ENCODE results near the gene NSFL1C. TPM values are rescaled to one million over a fixed set of nuclear protein-coding genes. Genes with fewer than 3 reads are reported as not detected.

The NSFL1C gene
- total RNA-seq, 1 experiment from 2014 or later = 151 TPM

DNA sequence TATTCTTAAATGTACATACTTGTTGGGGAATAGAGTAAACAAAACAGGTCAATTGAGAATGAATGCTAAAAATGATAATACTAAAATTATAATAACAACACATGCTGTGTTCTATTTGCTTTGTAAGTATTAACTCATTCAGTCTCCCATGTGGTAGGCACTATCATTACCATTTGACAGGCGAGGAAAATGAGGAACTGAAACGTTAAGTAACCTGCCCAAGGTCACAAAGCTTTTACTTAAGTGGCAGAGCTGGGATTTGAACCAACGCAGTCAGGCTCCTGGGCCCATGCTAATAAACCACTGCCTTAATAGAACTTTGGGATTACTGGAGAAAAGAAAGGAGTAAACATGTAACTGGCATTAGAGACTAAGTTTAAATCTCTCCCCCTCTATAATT is 3.8 kb downstream of the NSFL1C start:
- in situ Hi-C loops (cut with HindIII; ENCODE audit: low pct_unique_long_range_greater_than_20kb, low sequenced_read_pairs) (no loop called here), intact Hi-C loops (cut with micrococcal nuclease; ENCODE audit: unreplicated experiment) (no loop called here)
- Histone ChIP-seq H3K9me3 (ENCODE audit: control insufficient read depth, insufficient read depth, low read depth, low read length) (no peaks in the 10 kb centered on the region), H3K27ac (ENCODE audit: low read length) (no peak overlapping the region), H3K4me3 (ENCODE audit: low read depth in 2 of 2, low read length in 2 of 2) (no peak overlapping the region), H3K4me1 (ENCODE audit: control insufficient read depth, insufficient read depth, low read length) (peaks cover 20% of the 10 kb centered on the region), H3K36me3 (ENCODE audit: control insufficient read depth, insufficient read depth, low read length) (peaks cover 23% of the 10 kb centered on the region), H3K27me3 (ENCODE audit: control insufficient read depth, insufficient read depth, low read length) (no peaks in the 10 kb centered on the region)
- ChIA-PET CTCF (no interaction called here), POLR2A (interaction anchor here (0.7 kb wide), 1 partner anchor 48 kb away, joined by 3 read pairs; no protein-coding TSS in a partner anchor)
- DNase-seq (ENCODE audit: low read depth, low spot score) = no peak
- BruUV-seq (replicated peaks) = no TSS peak
- TF ChIP-seq, protein P1, sequence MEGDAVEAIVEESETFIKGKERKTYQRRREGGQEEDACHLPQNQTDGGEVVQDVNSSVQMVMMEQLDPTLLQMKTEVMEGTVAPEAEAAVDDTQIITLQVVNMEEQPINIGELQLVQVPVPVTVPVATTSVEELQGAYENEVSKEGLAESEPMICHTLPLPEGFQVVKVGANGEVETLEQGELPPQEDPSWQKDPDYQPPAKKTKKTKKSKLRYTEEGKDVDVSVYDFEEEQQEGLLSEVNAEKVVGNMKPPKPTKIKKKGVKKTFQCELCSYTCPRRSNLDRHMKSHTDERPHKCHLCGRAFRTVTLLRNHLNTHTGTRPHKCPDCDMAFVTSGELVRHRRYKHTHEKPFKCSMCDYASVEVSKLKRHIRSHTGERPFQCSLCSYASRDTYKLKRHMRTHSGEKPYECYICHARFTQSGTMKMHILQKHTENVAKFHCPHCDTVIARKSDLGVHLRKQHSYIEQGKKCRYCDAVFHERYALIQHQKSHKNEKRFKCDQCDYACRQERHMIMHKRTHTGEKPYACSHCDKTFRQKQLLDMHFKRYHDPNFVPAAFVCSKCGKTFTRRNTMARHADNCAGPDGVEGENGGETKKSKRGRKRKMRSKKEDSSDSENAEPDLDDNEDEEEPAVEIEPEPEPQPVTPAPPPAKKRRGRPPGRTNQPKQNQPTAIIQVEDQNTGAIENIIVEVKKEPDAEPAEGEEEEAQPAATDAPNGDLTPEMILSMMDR (IDR thresholded peaks at IDR 0.05) = no peak
- no peak for TF ChIP-seq SIN3A (IDR thresholded peaks at IDR 0.05; ENCODE audit: borderline replicate concordance, insufficient read depth, low read depth, low read length)
- TF ChIP-seq, protein P2, sequence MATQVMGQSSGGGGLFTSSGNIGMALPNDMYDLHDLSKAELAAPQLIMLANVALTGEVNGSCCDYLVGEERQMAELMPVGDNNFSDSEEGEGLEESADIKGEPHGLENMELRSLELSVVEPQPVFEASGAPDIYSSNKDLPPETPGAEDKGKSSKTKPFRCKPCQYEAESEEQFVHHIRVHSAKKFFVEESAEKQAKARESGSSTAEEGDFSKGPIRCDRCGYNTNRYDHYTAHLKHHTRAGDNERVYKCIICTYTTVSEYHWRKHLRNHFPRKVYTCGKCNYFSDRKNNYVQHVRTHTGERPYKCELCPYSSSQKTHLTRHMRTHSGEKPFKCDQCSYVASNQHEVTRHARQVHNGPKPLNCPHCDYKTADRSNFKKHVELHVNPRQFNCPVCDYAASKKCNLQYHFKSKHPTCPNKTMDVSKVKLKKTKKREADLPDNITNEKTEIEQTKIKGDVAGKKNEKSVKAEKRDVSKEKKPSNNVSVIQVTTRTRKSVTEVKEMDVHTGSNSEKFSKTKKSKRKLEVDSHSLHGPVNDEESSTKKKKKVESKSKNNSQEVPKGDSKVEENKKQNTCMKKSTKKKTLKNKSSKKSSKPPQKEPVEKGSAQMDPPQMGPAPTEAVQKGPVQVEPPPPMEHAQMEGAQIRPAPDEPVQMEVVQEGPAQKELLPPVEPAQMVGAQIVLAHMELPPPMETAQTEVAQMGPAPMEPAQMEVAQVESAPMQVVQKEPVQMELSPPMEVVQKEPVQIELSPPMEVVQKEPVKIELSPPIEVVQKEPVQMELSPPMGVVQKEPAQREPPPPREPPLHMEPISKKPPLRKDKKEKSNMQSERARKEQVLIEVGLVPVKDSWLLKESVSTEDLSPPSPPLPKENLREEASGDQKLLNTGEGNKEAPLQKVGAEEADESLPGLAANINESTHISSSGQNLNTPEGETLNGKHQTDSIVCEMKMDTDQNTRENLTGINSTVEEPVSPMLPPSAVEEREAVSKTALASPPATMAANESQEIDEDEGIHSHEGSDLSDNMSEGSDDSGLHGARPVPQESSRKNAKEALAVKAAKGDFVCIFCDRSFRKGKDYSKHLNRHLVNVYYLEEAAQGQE (IDR thresholded peaks at IDR 0.05; ENCODE audit: insufficient read depth in 1 of 2, low read depth in 2 of 2, low read length in 1 of 2) = no peak
- no peak for TF ChIP-seq TCF7L2 (IDR thresholded peaks at IDR 0.05; ENCODE audit: low read depth, low read length)
- no peak for TF ChIP-seq POLR2AphosphoS5 (IDR thresholded peaks at IDR 0.05; ENCODE audit: low read depth, low read length)
- no peak for ATAC-seq

DNA sequence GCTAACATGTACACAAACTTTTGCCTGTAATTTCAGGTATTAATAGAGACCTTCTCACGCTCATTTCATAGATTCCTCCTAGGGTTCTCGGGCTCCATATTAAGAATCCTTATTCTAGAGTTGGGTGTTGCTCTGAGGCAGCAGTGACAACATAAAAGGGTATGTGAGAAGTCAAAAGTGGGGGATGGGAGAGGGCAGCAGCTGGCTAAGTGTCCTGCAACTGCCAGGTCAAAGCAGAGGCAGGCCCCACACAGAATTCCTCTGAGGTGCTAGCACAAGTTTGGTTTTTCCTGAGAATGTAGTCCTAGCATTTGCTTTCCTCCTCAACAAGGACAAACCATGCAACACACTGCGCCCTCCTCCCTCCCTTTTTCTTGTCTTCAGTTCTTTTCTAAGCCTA is 4.6 kb downstream of the NSFL1C start:
- DNase-seq (ENCODE audit: low read depth, low spot score) (no peak), ATAC-seq (no peak)
- no peaks in the 10 kb centered on the region for H3K27me3 ChIP-seq (ENCODE audit: control insufficient read depth, insufficient read depth, low read length)
- TF ChIP-seq, protein P2 (IDR thresholded peaks at IDR 0.05; ENCODE audit: insufficient read depth in 1 of 2, low read depth in 2 of 2, low read length in 1 of 2) = no peak
- TF ChIP-seq SIN3A (IDR thresholded peaks at IDR 0.05; ENCODE audit: borderline replicate concordance, insufficient read depth, low read depth, low read length) (no peak), POLR2AphosphoS5 (IDR thresholded peaks at IDR 0.05; ENCODE audit: low read depth, low read length) (no peak), TCF7L2 (IDR thresholded peaks at IDR 0.05; ENCODE audit: low read depth, low read length) (no peak)
- TF ChIP-seq, protein P1 (IDR thresholded peaks at IDR 0.05) = no peak
- peaks cover 14% of the 10 kb centered on the region for H3K4me1 ChIP-seq (ENCODE audit: control insufficient read depth, insufficient read depth, low read length)
- ChIA-PET POLR2A (no interaction called here), CTCF (no interaction called here)
- BruUV-seq (replicated peaks) = no TSS peak
- in situ Hi-C loops (cut with HindIII; ENCODE audit: low pct_unique_long_range_greater_than_20kb, low sequenced_read_pairs) = no loop called here
- H3K9me3 ChIP-seq (ENCODE audit: control insufficient read depth, insufficient read depth, low read depth, low read length) = no peaks in the 10 kb centered on the region
- H3K4me3 ChIP-seq (ENCODE audit: low read depth in 2 of 2, low read length in 2 of 2) = no peak overlapping the region
- H3K27ac ChIP-seq (ENCODE audit: low read length) = no peak overlapping the region
- peaks cover 29% of the 10 kb centered on the region for H3K36me3 ChIP-seq (ENCODE audit: control insufficient read depth, insufficient read depth, low read length)
- intact Hi-C loops (cut with micrococcal nuclease; ENCODE audit: unreplicated experiment) = no loop called here

Data from Panc1 (cell line).